WTC11 (cell line): Measurements from ENCODE around the gene CTDNEP1. TPM values are rescaled to one million over a fixed set of nuclear protein-coding genes. Genes with fewer than 3 reads are reported as not detected.

Experiments used
- E2F1 ChIP-seq: sonication (generic); formaldehyde crosslinking; IDR thresholded peaks from 2 replicates; pipeline ENCODE4 v1.8.0; 2022; ENCODE audit warnings: mild to moderate bottlenecking, missing genetic modification reagents
- ELF4 ChIP-seq: sonication (generic); formaldehyde crosslinking; IDR thresholded peaks from 2 replicates; pipeline ENCODE4 v1.8.1; 2022; ENCODE audit warnings: low read depth, mild to moderate bottlenecking, moderate library complexity, missing genetic modification reagents
- ESRRA ChIP-seq: sonication (generic); formaldehyde crosslinking; IDR thresholded peaks from 2 replicates; pipeline ENCODE4 v1.8.1; 2022; ENCODE audit warnings: mild to moderate bottlenecking, missing genetic modification reagents, borderline replicate concordance
- FOXP4 ChIP-seq: sonication (generic); formaldehyde crosslinking; IDR thresholded peaks from 2 replicates; pipeline ENCODE4 v1.8.0; 2022; ENCODE audit warnings: mild to moderate bottlenecking, missing genetic modification reagents
- MAX ChIP-seq: sonication (generic); formaldehyde crosslinking; IDR thresholded peaks from 2 replicates; pipeline ENCODE4 v1.8.0; 2022; ENCODE audit warnings: mild to moderate bottlenecking, missing genetic modification reagents
- MYBL2 ChIP-seq: sonication (generic); formaldehyde crosslinking; IDR thresholded peaks from 2 replicates; pipeline ENCODE4 v1.8.1; 2023; ENCODE audit warnings: mild to moderate bottlenecking, moderate library complexity, missing genetic modification reagents
- NR1H2 ChIP-seq: sonication (generic); formaldehyde crosslinking; IDR thresholded peaks from 2 replicates; pipeline ENCODE4 v1.9.0; 2021; ENCODE audit warnings: mild to moderate bottlenecking, moderate library complexity, missing genetic modification reagents
- PREB ChIP-seq: sonication (generic); formaldehyde crosslinking; IDR thresholded peaks from 2 replicates; pipeline ENCODE4 v1.8.1; 2022; ENCODE audit warnings: mild to moderate bottlenecking, missing genetic modification reagents, moderate library complexity, borderline replicate concordance
- RELA ChIP-seq: sonication (generic); formaldehyde crosslinking; IDR thresholded peaks from 2 replicates; pipeline ENCODE4 v1.8.1; 2022; ENCODE audit warnings: missing genetic modification reagents, mild to moderate bottlenecking, borderline replicate concordance
- RORB ChIP-seq: fragments of 250-450 bp; sonication (Bioruptor Pico); IDR thresholded peaks from 2 replicates; pipeline ENCODE4 v1.9.0; 2021; ENCODE audit warnings: mild to moderate bottlenecking
- SOX15 ChIP-seq: fragments of 250-450 bp; sonication (Bioruptor Pico); IDR thresholded peaks from 2 replicates; pipeline ENCODE4 v1.9.0; 2021; ENCODE audit warnings: mild to moderate bottlenecking
- ZNF263 ChIP-seq: sonication (generic); formaldehyde crosslinking; IDR thresholded peaks from 2 replicates; pipeline ENCODE4 v1.8.1; 2022; ENCODE audit warnings: low read depth, mild to moderate bottlenecking, moderate library complexity, missing genetic modification reagents
- ZNF281 ChIP-seq: sonication (generic); formaldehyde crosslinking; IDR thresholded peaks from 2 replicates; pipeline ENCODE4 v1.8.0; 2023; ENCODE audit warnings: mild to moderate bottlenecking, missing genetic modification reagents
- ZNF416 ChIP-seq: fragments of 250-450 bp; sonication (Bioruptor Pico); IDR thresholded peaks from 2 replicates; pipeline ENCODE4 v1.9.0; 2021; ENCODE audit warnings: mild to moderate bottlenecking, inconsistent platforms
- ZNF423 ChIP-seq: fragments of 250-450 bp; sonication (Bioruptor Pico); IDR thresholded peaks from 2 replicates; pipeline ENCODE4 v2.1.2; 2022; ENCODE audit warnings: mild to moderate bottlenecking, moderate library complexity
- total RNA-seq: library from RNA; stranded (reverse); gene quantifications from 3 replicates; pipeline ENCODE4 v1.2.3, GENCODE V29; 2021
- TF ChIP-seq, protein P1 (sequence below): sonication (generic); formaldehyde crosslinking; IDR thresholded peaks from 2 replicates; pipeline ENCODE4 v1.8.1; 2023; ENCODE audit warnings: mild to moderate bottlenecking, moderate library complexity, missing genetic modification reagents

The CTDNEP1 gene
- total RNA-seq, 1 experiment from 2014 or later = 127 TPM

- TF ChIP-seq E2F1 = no peak
- no peak for TF ChIP-seq RORB (CRISPR knock-in tag)
- TF ChIP-seq ZNF281 = no peak
- TF ChIP-seq ZNF416 (CRISPR knock-in tag) = peak; percentile 89
- no peak for TF ChIP-seq ZNF423 (CRISPR knock-in tag)
- no peak for TF ChIP-seq ZNF263
- TF ChIP-seq NR1H2 (CRISPR knock-in tag) = no peak
- no peak for TF ChIP-seq ESRRA (CRISPR knock-in tag)
- TF ChIP-seq FOXP4 (CRISPR knock-in tag) = no peak; the same call in 1 of the 2 replicates
- TF ChIP-seq PREB (CRISPR knock-in tag) = no peak
- peak; percentile 16 for TF ChIP-seq MAX (CRISPR knock-in tag)
- TF ChIP-seq ELF4 (CRISPR knock-in tag) = 0 out of 2 replicates have a peak, but pooled peaks have one; percentile 18
- TF ChIP-seq MYBL2 (CRISPR knock-in tag) = peak; percentile 75; the same call in 1 of the 2 replicates
- no peak for TF ChIP-seq SOX15 (CRISPR knock-in tag)
- TF ChIP-seq, protein P1, sequence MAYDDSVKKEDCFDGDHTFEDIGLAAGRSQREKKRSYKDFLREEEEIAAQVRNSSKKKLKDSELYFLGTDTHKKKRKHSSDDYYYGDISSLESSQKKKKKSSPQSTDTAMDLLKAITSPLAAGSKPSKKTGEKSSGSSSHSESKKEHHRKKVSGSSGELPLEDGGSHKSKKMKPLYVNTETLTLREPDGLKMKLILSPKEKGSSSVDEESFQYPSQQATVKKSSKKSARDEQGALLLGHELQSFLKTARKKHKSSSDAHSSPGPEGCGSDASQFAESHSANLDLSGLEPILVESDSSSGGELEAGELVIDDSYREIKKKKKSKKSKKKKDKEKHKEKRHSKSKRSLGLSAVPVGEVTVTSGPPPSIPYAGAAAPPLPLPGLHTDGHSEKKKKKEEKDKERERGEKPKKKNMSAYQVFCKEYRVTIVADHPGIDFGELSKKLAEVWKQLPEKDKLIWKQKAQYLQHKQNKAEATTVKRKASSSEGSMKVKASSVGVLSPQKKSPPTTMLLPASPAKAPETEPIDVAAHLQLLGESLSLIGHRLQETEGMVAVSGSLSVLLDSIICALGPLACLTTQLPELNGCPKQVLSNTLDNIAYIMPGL (CRISPR knock-in tag) = no peak
- TF ChIP-seq RELA (CRISPR knock-in tag) = no peak
Measured at GRCh38 chr17:7219812-7220592, 31.5 kb downstream of the CTDNEP1 start, which contains the start of the genes ACADVL and DLG4 (continued).
